Liver (tissue), 9 donors: Measurements from ENCODE around the gene ATP5MC3. TPM values are rescaled to one million over a fixed set of nuclear protein-coding genes. Genes with fewer than 3 reads are reported as not detected.

Experiments used
- DNase-seq: peaks from one replicate; pipeline ENCODE4 v3.0.0-alpha.2; 2017; ENCODE audit warnings: low spot score
- H3K27ac ChIP-seq, 2 donors: one replicate each; pipeline ENCODE4 v1.7.0; 2013; ENCODE audit warnings: inconsistent platforms in 2 of 2, low read length in 2 of 2, control low read depth in 1 of 2, low read depth in 1 of 2, mild to moderate bottlenecking in 1 of 2
- H3K27me3 ChIP-seq, 4 donors: one replicate each; pipeline versions ENCODE4 v1.6.1 to v1.7.0; 2013; ENCODE audit warnings: low read length in 3 of 4, inconsistent platforms in 1 of 4, mild to moderate bottlenecking in 1 of 4, moderate library complexity in 1 of 4; ENCODE audit not compliant: control insufficient read depth in 4 of 4, insufficient read depth in 4 of 4
- H3K36me3 ChIP-seq, 4 donors: one replicate each; pipeline versions ENCODE4 v1.6.1 to v1.7.0; 2013; ENCODE audit warnings: low read length in 3 of 4, mild to moderate bottlenecking in 3 of 4, low read depth in 1 of 4, moderate library complexity in 1 of 4; ENCODE audit not compliant: control insufficient read depth in 4 of 4, insufficient read depth in 3 of 4
- H3K4me1 ChIP-seq, 4 donors: one replicate each; pipeline versions ENCODE4 v1.6.1 to v1.7.0; 2013; ENCODE audit warnings: low read length in 3 of 4, mild to moderate bottlenecking in 3 of 4, moderate library complexity in 1 of 4; ENCODE audit not compliant: control insufficient read depth in 4 of 4, insufficient read depth in 4 of 4
- H3K4me3 ChIP-seq, 3 donors: one replicate each; pipeline versions ENCODE4 v1.6.1 to v1.7.0; 2013; ENCODE audit warnings: low read length in 3 of 3, control low read depth in 1 of 3, low read depth in 1 of 3, mild to moderate bottlenecking in 1 of 3
- H3K9ac ChIP-seq, 2 donors: one replicate each; pipeline ENCODE4 v1.7.0; 2013; ENCODE audit warnings: low read length in 2 of 2, mild to moderate bottlenecking in 2 of 2, moderate library complexity in 2 of 2, control low read depth in 1 of 2, low read depth in 1 of 2
- H3K9me3 ChIP-seq, 4 donors: one replicate each; pipeline versions ENCODE4 v1.6.1 to v1.7.0; 2013; ENCODE audit warnings: low read length in 3 of 4; ENCODE audit not compliant: control insufficient read depth in 4 of 4
- EGR1 ChIP-seq, 2 donors: IDR thresholded peaks; 2 replicates each; pipeline ENCODE4 v1.6.1; 2016 to 2018; ENCODE audit warnings: antibody characterized with exemption in 2 of 2, low read depth in 2 of 2
- FOXA2 ChIP-seq: IDR thresholded peaks from 2 replicates; pipeline ENCODE4 v1.6.1; 2016; ENCODE audit warnings: antibody characterized with exemption
- GABPA ChIP-seq, 2 donors: IDR thresholded peaks in 1 of 2; conservative IDR thresholded peaks in 1 of 2; 2 replicates each; pipeline ENCODE4 v1.6.1; 2016; ENCODE audit warnings: antibody characterized with exemption in 2 of 2, mild to moderate bottlenecking in 1 of 2, moderate library complexity in 1 of 2
- JUND ChIP-seq, 2 donors: IDR thresholded peaks; 2 replicates each; pipeline ENCODE4 v1.6.1; 2016; ENCODE audit warnings: antibody characterized with exemption in 2 of 2
- NR2F2 ChIP-seq: IDR thresholded peaks from 2 replicates; pipeline ENCODE4 v1.6.1; 2016; ENCODE audit warnings: antibody characterized with exemption
- RXRA ChIP-seq, 2 donors: IDR thresholded peaks; 2 replicates each; pipeline ENCODE4 v1.6.1; 2017 to 2018; ENCODE audit warnings: antibody characterized with exemption in 2 of 2, mild to moderate bottlenecking in 1 of 2
- SP1 ChIP-seq: IDR thresholded peaks from 2 replicates; pipeline ENCODE4 v1.6.1; 2018; ENCODE audit warnings: antibody characterized with exemption, mild to moderate bottlenecking
- YY1 ChIP-seq: IDR thresholded peaks from 2 replicates; pipeline ENCODE4 v1.6.1; 2016; ENCODE audit warnings: antibody characterized with exemption, mild to moderate bottlenecking
- WGBS: extraction: QIAGEN DNeasy Blood & Tissue Kit; methylation state at CpG from one replicate; pipeline ENCODE4 v1.1.7; 2013; 5-methylcytosine and 5-hydroxymethylcytosine counted together
- polyA plus RNA-seq, 2 donors: library from polyadenylated mRNA; stranded (reverse) in 1 of 2; unstranded in 1 of 2; fragments of 200-250 nt in 1 of 2; fragments of >200 nt in 1 of 2; fragmentation: Nextera tagmentation in 1 of 2; extraction: Ambion mirVana in 1 of 2; gene quantifications; one replicate each; pipeline versions ENCODE4 v1.2.1 to v1.2.3, GENCODE V29; 2013 to 2015
- total RNA-seq, 2 donors: library from RNA; depleted of rRNA; stranded (reverse); fragments of >200 nt; gene quantifications; one replicate each; pipeline ENCODE4 v1.2.3, GENCODE V29; 2014
- TF ChIP-seq, protein P1 (sequence below): IDR thresholded peaks from 2 replicates; pipeline ENCODE4 v1.6.1; 2016; ENCODE audit warnings: antibody characterized with exemption
- TF ChIP-seq, protein P2 (sequence below): fragments of 150-350 bp; IDR thresholded peaks from 2 replicates; pipeline ENCODE4 v1.5.1; 2017; ENCODE audit warnings: improper control_type of control experiment, low read depth, low read length; ENCODE audit not compliant: missing input control
- TF ChIP-seq, protein P3 (sequence below): IDR thresholded peaks from 2 replicates; pipeline ENCODE4 v1.6.1; 2016; ENCODE audit warnings: antibody characterized with exemption, mild to moderate bottlenecking
- TF ChIP-seq, protein P4 (sequence below): IDR thresholded peaks from 2 replicates; pipeline ENCODE4 v1.6.1; 2016; ENCODE audit warnings: antibody characterized with exemption
- TF ChIP-seq, protein P5 (sequence below): IDR thresholded peaks from 2 replicates; pipeline ENCODE4 v1.6.1; 2016; ENCODE audit warnings: antibody characterized with exemption
- donor health status: healthy.
- donor health status: healthy.
- donor health status: healthy.
- donor health status: healthy.
- donor health status: healthy.

Gene ATP5MC3
- total and polyA plus RNA-seq, 4 donors, result 95.2 to 403 (median 227) TPM

DNA sequence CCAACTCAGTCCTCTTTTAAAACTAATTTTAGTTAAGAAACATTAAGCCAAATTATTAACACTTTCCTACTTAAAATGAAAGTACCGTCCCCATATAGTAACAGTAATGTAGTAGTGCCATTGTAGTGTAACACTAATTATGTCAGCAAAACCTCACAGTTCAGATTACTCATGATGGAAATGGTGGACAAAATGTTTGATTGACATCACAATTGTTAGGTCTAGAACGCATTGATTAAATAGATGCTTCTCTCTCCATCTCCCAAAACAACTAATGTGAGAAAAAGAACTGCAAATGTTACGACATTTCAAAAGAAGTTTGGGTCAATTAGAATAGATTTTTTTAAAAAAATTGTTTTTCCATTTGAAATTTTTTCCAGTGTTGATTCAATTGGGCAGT is 12.3 kb downstream of the ATP5MC3 start (continued):
- TF ChIP-seq, protein P1, sequence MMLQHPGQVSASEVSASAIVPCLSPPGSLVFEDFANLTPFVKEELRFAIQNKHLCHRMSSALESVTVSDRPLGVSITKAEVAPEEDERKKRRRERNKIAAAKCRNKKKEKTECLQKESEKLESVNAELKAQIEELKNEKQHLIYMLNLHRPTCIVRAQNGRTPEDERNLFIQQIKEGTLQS, result no peak
- TF ChIP-seq YY1, result no peak

DNA sequence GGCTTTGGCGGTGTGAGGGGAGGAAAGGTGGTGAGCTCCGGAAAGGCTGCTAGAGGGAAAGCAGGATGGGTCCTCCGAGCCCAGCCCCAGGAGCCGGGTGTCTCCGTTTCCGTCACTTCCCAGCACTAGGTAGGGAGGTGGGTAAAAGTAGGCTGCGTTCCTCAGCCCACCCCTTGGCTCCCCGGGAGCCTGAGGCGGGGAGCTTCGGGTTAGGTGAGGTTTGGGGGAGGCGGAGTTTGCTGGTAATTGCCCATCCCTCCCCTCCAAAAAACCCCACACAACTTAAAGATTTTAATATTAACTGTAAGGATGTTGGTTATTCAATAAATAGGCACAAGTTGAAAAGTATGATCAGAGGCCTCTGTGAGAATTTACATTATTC is 13.0 kb downstream of the ATP5MC3 start:
- no peaks in the 10 kb centered on the region for H3K27me3 ChIP-seq
- under 1% methylated on average over 11 of the region's 11 CpGs for WGBS
- H3K4me1 ChIP-seq, result peaks cover 3 to 15% (median 7%) of the 10 kb centered on the region in 4 donors
- peaks cover 0 to 3% (median 0%) of the 10 kb centered on the region in 4 donors for H3K36me3 ChIP-seq
- no peaks in the 10 kb centered on the region for H3K9me3 ChIP-seq
- H3K9ac ChIP-seq, result peak overlapping the region; percentile 47 to 64
- no peak for DNase-seq
- peak overlapping the region; percentile 93 to 100 (median 98) for H3K4me3 ChIP-seq
- H3K27ac ChIP-seq, result peak overlapping the region; percentile 74 to 93
- no peak for TF ChIP-seq RXRA (IDR thresholded peaks at IDR 0.05)
- TF ChIP-seq, protein P2, sequence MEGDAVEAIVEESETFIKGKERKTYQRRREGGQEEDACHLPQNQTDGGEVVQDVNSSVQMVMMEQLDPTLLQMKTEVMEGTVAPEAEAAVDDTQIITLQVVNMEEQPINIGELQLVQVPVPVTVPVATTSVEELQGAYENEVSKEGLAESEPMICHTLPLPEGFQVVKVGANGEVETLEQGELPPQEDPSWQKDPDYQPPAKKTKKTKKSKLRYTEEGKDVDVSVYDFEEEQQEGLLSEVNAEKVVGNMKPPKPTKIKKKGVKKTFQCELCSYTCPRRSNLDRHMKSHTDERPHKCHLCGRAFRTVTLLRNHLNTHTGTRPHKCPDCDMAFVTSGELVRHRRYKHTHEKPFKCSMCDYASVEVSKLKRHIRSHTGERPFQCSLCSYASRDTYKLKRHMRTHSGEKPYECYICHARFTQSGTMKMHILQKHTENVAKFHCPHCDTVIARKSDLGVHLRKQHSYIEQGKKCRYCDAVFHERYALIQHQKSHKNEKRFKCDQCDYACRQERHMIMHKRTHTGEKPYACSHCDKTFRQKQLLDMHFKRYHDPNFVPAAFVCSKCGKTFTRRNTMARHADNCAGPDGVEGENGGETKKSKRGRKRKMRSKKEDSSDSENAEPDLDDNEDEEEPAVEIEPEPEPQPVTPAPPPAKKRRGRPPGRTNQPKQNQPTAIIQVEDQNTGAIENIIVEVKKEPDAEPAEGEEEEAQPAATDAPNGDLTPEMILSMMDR, result no peak
- no peak for TF ChIP-seq NR2F2
- TF ChIP-seq, protein P3, sequence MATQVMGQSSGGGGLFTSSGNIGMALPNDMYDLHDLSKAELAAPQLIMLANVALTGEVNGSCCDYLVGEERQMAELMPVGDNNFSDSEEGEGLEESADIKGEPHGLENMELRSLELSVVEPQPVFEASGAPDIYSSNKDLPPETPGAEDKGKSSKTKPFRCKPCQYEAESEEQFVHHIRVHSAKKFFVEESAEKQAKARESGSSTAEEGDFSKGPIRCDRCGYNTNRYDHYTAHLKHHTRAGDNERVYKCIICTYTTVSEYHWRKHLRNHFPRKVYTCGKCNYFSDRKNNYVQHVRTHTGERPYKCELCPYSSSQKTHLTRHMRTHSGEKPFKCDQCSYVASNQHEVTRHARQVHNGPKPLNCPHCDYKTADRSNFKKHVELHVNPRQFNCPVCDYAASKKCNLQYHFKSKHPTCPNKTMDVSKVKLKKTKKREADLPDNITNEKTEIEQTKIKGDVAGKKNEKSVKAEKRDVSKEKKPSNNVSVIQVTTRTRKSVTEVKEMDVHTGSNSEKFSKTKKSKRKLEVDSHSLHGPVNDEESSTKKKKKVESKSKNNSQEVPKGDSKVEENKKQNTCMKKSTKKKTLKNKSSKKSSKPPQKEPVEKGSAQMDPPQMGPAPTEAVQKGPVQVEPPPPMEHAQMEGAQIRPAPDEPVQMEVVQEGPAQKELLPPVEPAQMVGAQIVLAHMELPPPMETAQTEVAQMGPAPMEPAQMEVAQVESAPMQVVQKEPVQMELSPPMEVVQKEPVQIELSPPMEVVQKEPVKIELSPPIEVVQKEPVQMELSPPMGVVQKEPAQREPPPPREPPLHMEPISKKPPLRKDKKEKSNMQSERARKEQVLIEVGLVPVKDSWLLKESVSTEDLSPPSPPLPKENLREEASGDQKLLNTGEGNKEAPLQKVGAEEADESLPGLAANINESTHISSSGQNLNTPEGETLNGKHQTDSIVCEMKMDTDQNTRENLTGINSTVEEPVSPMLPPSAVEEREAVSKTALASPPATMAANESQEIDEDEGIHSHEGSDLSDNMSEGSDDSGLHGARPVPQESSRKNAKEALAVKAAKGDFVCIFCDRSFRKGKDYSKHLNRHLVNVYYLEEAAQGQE, result no peak
- TF ChIP-seq EGR1 (IDR thresholded peaks at IDR 0.05; ENCODE audit: low read depth in 2 of 2), result no peak
- TF ChIP-seq, protein P4, sequence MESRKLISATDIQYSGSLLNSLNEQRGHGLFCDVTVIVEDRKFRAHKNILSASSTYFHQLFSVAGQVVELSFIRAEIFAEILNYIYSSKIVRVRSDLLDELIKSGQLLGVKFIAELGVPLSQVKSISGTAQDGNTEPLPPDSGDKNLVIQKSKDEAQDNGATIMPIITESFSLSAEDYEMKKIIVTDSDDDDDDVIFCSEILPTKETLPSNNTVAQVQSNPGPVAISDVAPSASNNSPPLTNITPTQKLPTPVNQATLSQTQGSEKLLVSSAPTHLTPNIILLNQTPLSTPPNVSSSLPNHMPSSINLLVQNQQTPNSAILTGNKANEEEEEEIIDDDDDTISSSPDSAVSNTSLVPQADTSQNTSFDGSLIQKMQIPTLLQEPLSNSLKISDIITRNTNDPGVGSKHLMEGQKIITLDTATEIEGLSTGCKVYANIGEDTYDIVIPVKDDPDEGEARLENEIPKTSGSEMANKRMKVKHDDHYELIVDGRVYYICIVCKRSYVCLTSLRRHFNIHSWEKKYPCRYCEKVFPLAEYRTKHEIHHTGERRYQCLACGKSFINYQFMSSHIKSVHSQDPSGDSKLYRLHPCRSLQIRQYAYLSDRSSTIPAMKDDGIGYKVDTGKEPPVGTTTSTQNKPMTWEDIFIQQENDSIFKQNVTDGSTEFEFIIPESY, result no peak
- no peak for TF ChIP-seq YY1
- no peak for TF ChIP-seq FOXA2
- peak; percentile 3 for TF ChIP-seq SP1

DNA sequence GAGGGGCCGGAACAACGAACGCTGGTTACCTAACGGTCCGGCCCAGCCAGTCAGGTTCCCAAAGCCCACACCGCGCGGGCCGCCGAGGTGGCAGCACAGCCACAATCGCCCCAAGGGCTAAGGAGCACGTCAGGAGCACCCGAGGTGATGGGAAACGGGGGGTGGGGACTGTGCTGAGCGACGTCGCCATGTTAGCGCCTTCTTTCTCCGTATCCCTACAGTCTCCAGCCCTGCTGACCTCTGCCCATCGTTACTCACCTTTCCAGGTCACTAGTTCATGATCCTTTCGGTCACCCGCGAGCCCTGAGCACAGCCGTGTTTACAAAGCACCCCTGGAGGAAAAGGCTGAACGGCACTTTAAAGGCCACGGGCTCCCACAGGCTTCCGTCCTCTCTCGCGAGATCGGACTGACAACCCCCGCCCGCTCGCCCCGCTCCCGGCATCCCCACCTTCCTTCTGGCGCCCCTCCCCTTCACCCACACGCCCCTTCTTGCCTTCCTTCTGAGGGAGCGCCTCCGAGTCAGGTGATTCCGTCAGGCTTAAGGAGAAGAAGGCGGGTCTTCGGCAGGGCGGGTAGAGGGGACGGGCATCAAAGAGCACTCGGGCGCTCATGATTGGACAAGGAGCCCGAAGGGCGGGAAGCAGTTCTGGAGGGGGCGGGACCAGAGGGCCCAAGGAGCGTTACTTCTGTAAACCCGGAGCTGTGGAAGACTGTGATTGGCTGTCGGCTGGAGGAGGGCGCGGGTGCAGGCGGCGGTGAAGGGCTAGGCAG is 13.5 kb downstream of the ATP5MC3 start, which contains the start of gene ATF2:
Gene ATF2, minus strand, starts transcription at position 412 of the 772 bp plus-strand sequence. CDS start 31,760 bp downstream, outside the sequence.
- Histone ChIP-seq H3K27me3 (no peaks in the 10 kb centered on the region), H3K36me3 (peaks cover 0 to 3% (median 0%) of the 10 kb centered on the region in 4 donors), H3K9ac (peak within 1 kb of the TSS; percentile 67 to 92), H3K4me3 (peak within 1 kb of the TSS; percentile 93 to 100 (median 98)), H3K4me1 (peaks cover 3 to 15% (median 7%) of the 10 kb centered on the region in 4 donors), H3K27ac (peak within 1 kb of the TSS; percentile 93 to 96), H3K9me3 (no peaks in the 10 kb centered on the region)
- under 1% methylated on average over 56 of the region's 56 CpGs for WGBS
- peak; percentile 95 for DNase-seq
- TF ChIP-seq SP1, result peak; percentile 95
- peak; percentile 4 to 81 for TF ChIP-seq EGR1 (IDR thresholded peaks at IDR 0.05; ENCODE audit: low read depth in 2 of 2)
- TF ChIP-seq, protein P2, result no peak
- peak; percentile 92 to 95 for TF ChIP-seq JUND (IDR thresholded peaks at IDR 0.05)
- TF ChIP-seq YY1, result peak; percentile 94
- TF ChIP-seq, protein P3, result peak; percentile 79
- TF ChIP-seq, protein P5, sequence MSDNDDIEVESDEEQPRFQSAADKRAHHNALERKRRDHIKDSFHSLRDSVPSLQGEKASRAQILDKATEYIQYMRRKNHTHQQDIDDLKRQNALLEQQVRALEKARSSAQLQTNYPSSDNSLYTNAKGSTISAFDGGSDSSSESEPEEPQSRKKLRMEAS, result peak; percentile 81
- TF ChIP-seq GABPA (IDR thresholded peaks at IDR 0.05 in 1 of 2, conservative IDR thresholded peaks at IDR 0.05 in 1 of 2), result peak in 1 of 2 donors; percentile 81
